Nasal cavity respiratory epithelium epithelial cell of viscerocranial mucosa (primary cell): Measurements from ENCODE around the gene PROCA1. TPM values are rescaled to one million over a fixed set of nuclear protein-coding genes. Genes with fewer than 3 reads are reported as not detected.

ENCODE experiments used
- total RNA-seq: library from RNA; depleted of rRNA; stranded (reverse); fragments of >200 nt; gene quantifications from 2 replicates; pipeline ENCODE4 v1.2.3, GENCODE V29; 2014

The PROCA1 gene, protein sequence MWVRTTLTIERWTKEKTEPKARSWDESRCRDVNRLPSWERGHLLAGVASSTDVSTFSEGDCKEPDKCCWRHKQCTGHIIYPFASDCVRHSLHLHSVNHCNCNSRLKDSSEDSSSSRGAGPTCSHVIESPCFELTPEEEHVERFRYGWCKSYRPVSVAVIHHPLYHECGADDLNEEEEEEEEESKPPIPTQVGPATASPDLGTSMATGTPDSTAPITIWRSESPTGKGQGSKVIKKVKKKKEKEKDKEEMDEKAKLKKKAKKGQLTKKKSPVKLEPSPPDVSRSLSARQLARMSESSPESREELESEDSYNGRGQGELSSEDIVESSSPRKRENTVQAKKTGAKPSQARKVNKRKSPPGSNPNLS
- total RNA-seq = under 0.01 and 0.71 TPM in 2 replicates

DNA sequence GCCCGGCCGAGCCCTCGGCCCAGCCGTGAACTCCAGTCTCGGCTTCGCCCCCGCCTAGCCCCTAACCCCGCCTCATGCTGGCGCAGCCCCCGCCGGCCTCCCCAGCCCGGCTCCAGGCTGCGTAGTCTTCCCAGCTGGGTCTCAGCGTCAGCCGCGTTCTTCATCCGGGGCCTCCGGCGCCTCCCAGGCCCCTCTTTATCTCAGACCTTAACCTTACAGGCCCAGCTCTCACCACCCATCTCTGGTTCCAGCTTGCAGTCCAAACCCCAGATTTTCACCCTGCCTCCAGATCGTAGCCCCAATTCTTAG, at the start of gene PROCA1:
Gene PROCA1 (minus strand): TSS at position 166 of the 309 bp plus-strand sequence. CDS start 228 bp downstream, outside the sequence.

DNA sequence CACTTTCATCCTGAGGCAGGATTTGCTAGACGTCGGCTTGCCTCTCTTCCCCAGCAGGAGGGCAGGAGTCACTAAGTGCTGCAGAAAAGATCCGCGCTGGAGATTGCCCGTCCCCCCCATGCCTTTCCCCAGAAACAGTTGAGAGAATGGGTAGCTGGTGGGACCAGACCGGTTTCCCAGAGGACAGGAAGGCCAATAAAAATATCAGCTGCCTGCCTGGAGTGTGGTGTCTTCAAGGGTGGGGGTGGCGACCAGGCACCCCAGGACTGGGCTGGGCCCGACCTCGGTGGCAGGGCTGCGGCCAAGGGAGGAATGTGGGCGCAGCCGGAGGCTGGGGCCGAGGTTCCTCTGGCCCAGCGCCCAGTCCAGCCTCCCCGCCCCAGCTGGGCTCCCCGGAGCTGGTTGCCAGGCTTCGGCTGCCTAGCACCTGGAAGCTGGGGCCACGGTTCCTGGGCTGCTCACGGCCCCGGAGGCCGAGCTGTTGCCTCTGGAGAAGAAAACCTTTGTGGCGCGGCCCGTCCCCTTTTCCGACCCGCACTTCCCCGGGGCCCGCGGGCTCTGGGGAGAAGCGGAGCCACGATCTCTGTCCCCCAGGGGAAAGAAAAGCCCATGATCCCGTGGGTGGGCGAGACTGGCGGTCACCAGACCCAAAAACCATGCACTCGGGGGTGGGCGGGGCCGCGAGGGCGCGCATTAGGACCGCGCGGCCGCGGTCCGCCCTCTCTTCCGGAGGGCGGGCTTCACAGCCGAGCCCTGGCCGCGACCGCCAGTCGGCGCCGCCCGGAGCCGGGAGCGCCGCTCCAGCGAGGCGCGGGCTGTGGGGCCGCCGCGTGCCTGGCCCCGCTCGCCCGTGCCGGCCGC, 31.8 kb upstream of the PROCA1 start, which contains the start of gene TRAF4:
Gene TRAF4 (plus strand): TSS at position 769 of the 861 bp plus-strand sequence. CDS start 102 bp downstream, outside the sequence.

DNA sequence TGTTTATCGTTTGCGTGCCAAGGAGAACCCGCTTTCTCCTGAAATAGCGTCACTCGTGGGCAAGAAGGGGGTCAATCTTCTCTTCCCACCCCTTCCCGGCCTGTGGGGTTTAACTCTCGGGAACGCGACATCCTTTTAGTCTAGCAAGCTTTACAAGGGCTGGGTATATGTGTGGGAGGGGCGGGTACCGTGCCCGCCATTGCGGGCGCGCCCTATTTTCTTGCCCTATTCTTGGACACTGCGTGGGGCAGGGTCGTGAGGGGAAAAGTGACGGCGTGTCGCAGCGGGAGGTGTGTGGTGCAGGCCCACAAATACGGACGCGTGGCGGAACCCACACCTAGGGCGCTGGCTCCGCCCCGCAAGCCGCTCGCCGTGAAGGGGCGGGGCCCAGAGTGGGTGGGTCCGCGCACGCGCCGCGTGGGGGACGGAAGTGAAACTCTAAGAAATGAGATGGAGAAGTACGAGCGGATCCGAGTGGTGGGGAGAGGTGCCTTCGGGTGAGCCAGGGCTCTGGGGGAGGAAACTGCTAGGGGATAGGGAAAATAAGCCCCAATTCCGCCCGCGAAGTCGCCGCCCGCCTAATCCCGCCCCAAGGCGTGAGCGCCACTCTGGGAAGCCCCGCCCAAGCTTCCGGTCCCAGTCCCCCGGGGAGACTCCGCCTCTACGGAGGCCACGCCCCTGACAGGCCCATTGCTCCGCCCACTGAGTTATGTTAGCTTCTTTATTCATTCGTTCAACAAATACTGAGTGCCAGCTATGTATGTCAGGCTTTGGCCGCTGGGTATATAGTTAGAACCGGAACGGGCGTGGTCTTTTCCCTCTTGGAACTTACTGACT, 16.9 kb upstream of the PROCA1 start, which contains the start of gene NEK8:
Gene NEK8 (plus strand): TSS at position 425 of the 837 bp plus-strand sequence. CDS start 26 bp downstream, at position 451.

DNA sequence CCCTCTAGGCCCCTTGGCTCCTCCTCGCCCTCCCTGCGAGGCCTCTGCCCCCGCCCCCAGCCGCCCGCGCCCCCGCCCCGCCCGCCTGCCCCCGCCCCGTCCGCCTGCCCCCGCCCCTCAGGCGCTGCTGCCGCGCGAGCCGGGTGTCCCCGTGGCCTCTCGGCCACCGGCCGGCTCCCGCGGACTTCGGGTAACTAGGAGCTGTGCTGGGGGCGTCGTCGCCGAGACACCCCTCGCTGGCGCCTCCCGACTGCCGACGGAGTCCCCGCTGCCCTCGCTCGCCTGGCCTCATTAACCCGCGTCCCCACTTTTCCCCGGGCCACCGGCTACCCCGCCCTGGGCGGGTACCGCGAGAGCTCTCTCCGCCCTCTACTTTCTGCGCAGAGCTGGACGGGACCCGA, 14.5 kb upstream of the PROCA1 start, which contains the start of gene TLCD1:
Gene TLCD1 (minus strand): TSS at position 8 of the 401 bp plus-strand sequence. CDS start 136 bp downstream, outside the sequence.

DNA sequence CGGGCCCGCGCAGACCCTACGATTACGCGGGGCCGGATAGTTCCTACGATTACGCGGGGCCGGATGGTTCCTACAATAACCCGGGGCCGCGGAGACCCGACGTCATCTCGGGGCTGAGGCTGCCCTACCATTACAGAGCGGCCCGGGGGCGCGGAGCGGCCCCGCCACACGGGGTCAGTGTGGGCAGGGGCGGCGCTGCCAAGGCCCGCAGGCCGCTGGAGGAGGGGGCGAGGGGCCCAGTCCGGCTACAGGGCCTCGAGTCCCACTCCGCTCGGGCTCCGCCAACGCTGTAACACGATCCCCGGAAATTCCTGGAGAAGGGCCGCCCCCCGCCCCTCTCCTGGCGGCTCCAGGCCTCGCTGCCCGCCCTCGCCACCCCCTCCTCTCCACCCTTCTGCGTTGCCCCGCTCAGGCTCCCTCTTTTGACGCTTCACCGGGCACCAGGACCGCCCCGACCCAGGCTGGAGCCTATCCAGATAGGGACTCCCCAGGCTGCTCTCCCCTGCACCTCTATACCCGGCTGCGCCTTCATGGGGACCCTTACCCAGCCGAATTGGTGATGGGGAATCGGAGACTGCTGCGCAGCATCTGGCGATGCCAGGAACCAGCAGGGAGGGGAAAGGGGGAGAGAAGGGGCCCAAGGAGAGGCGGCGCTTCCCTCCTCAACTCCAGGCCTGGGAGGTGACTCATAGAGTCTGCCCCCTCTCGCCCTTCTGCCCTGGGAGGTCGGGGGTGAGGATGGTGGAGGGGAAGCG, 6.1 kb upstream of the PROCA1 start, which contains the start of gene RAB34:
Gene RAB34 (minus strand): TSS at position 291 of the 755 bp plus-strand sequence. CDS start 602 bp downstream, outside the sequence.

DNA sequence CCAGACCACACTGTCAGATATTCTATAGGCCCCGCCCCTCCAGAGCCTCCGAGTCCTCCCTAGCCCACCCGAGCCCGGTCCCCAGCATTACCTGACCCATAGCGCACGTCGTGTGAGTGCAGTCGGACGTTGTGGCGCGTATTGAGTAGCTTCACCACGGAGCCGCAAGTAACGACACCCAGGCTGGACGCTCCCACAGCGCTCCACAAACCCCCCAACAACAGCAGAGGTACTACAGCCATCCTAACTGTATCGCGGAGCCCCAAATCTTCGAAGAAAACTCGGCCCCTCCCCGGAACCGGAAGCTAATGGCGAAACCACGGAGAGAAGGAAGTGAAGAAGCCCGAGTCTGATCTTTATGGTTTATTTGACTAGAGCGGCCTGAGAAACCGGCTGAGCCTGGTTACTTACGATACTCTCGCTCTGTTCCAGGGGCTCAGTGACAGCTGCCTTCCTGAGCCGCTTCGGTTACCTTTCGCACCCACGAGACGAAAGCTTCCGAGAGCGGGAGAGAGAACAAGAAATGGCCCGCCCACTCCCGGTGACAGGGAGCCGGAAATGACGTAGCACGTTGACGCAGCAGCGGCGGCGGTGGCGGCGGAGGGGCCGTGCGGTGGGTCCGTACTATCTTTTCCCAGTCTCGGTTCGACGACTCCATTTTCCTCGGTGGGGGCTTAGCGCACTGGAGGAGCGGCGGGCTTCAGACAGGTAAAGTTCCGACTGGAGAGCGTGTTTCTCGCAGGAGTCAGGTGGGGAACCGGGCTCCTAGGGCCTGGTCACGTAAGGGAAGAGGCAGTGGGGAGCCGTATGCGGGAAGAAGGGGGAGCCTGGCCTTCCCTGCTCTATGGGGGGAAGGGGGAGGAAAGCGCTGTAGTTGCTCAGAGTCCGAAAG, 49.8 kb downstream of the PROCA1 start, which contains the start of the genes SDF2 and SUPT6H:
Gene SDF2 (minus strand): TSS at position 272 of the 892 bp plus-strand sequence. CDS start 30 bp downstream, at position 242.
Gene SUPT6H (plus strand): TSS at position 571 of the 892 bp plus-strand sequence. CDS start 11,197 bp downstream, outside the sequence.

Other genes with a start within 250 kb of the PROCA1 start
- 0.07 TPM in 1 of 2 replicates, not detected in the other for gene SLC13A2, start 238.2 kb downstream of the PROCA1 start, total RNA-seq
- under 0.01 and 0.14 TPM in 2 replicates for gene FOXN1, start 205.5 kb downstream of the PROCA1 start, total RNA-seq
- 18.1 and 27.8 TPM in 2 replicates for gene UNC119, start 159.3 kb downstream of the PROCA1 start, total RNA-seq
- gene PIGS, start 140.4 kb downstream of the PROCA1 start, total RNA-seq = 43.1 and 68.2 TPM in 2 replicates
- gene ALDOC, start 135.0 kb downstream of the PROCA1 start, total RNA-seq = 24.3 and 41.8 TPM in 2 replicates
- 1.0 and 2.1 TPM in 2 replicates for gene SPAG5, start 112.9 kb downstream of the PROCA1 start, total RNA-seq
- gene RSKR, start 97.7 kb downstream of the PROCA1 start, total RNA-seq = 5.1 and 9.0 TPM in 2 replicates
- gene BLTP2, start 66.7 kb downstream of the PROCA1 start, total RNA-seq = 168 and 188 TPM in 2 replicates
- gene SDF2, start 50.0 kb downstream of the PROCA1 start, total RNA-seq = 35.7 and 43.7 TPM in 2 replicates
- 29.4 and 62.4 TPM in 2 replicates for gene SUPT6H, start 49.7 kb downstream of the PROCA1 start, total RNA-seq
- 46.3 and 50.2 TPM in 2 replicates for gene RAB34, start 6.0 kb upstream of the PROCA1 start, total RNA-seq
- gene RPL23A, start 8.1 kb upstream of the PROCA1 start, total RNA-seq = 810 and 816 TPM in 2 replicates
- gene TLCD1, start 14.3 kb upstream of the PROCA1 start, total RNA-seq = 5.0 and 7.2 TPM in 2 replicates
- 2.7 and 2.8 TPM in 2 replicates for gene NEK8, start 16.9 kb upstream of the PROCA1 start, total RNA-seq
- 58.4 and 59.9 TPM in 2 replicates for gene TRAF4, start 32.1 kb upstream of the PROCA1 start, total RNA-seq
- 1.7 and 13.5 TPM in 2 replicates for gene FAM222B, start 130.9 kb upstream of the PROCA1 start, total RNA-seq
- gene ERAL1, start 143.1 kb upstream of the PROCA1 start, total RNA-seq = 22.9 and 35.0 TPM in 2 replicates
- 16.1 and 60.9 TPM in 2 replicates for gene FLOT2, start 185.8 kb upstream of the PROCA1 start, total RNA-seq
- 7.9 and 10.0 TPM in 2 replicates for gene DHRS13, start 191.2 kb upstream of the PROCA1 start, total RNA-seq
- gene PHF12, start 239.6 kb upstream of the PROCA1 start, total RNA-seq = 4.1 and 19.7 TPM in 2 replicates